Right lung (tissue), 10 donors: Measurements from ENCODE around the gene CRY2. TPM values are rescaled to one million over a fixed set of nuclear protein-coding genes. Genes with fewer than 3 reads are reported as not detected.
"Not testable (repeated sequence)": the region's sequence is repeated elsewhere in the genome, so short reads cannot be mapped to it uniquely, and the experiment has no call there.

Experiments
- DNase-seq, 2 donors: peaks; one replicate each; pipeline ENCODE4 v3.0.0-alpha.2; 2013
- long read RNA-seq, 8 donors: transcript quantifications; one replicate each; lab custom pipeline, GENCODE V29; 2026
- polyA plus RNA-seq, 5 donors: library from polyadenylated mRNA; unstranded; fragments of 120-200 nt; gene quantifications; one replicate each; pipeline versions ENCODE4 v1.2.1 to v1.2.3, GENCODE V29; 2013; ENCODE audit warnings: inconsistent platforms in 1 of 5, low replicate concordance in 1 of 5; ENCODE audit not compliant: insufficient read length in 5 of 5, insufficient read depth in 1 of 5

Gene CRY2
- 10 to 100 TPM; 25.5 to 35.4 (median 28.2) TPM for polyA plus RNA-seq
- long read RNA-seq, donor 1, full-length matches to known transcripts = 6 of 6 reads
- long read RNA-seq, donor 1, partial matches to known transcripts = 0 of 6 reads
- long read RNA-seq, donor 1, other reads (novel, unspliced or antisense) = 0 of 6 reads
- long read RNA-seq, donor 2, full-length matches to known transcripts = 3 of 3 reads
- long read RNA-seq, donor 2, partial matches to known transcripts = 0 of 3 reads
- long read RNA-seq, donor 2, other reads (novel, unspliced or antisense) = 0 of 3 reads
- long read RNA-seq, donor 3, full-length matches to known transcripts = 5 of 5 reads
- long read RNA-seq, donor 3, partial matches to known transcripts = 0 of 5 reads
- long read RNA-seq, donor 3, other reads (novel, unspliced or antisense) = 0 of 5 reads
- long read RNA-seq, donor 4, full-length matches to known transcripts = 2 of 2 reads
- long read RNA-seq, donor 4, partial matches to known transcripts = 0 of 2 reads
- long read RNA-seq, donor 4, other reads (novel, unspliced or antisense) = 0 of 2 reads
- long read RNA-seq, donor 5, full-length matches to known transcripts = 1 of 1 reads
- long read RNA-seq, donor 5, partial matches to known transcripts = 0 of 1 reads
- long read RNA-seq, donor 5, other reads (novel, unspliced or antisense) = 0 of 1 reads
- long read RNA-seq, donor 6, full-length matches to known transcripts = 5 of 5 reads
- long read RNA-seq, donor 6, partial matches to known transcripts = 0 of 5 reads
- long read RNA-seq, donor 6, other reads (novel, unspliced or antisense) = 0 of 5 reads
- long read RNA-seq, donor 7, full-length matches to known transcripts = 2 of 15 reads
- long read RNA-seq, donor 7, partial matches to known transcripts = 13 of 15 reads
- long read RNA-seq, donor 7, other reads (novel, unspliced or antisense) = 0 of 15 reads
- long read RNA-seq, donor 8, full-length matches to known transcripts = 1 of 1 reads
- long read RNA-seq, donor 8, partial matches to known transcripts = 0 of 1 reads
- long read RNA-seq, donor 8, other reads (novel, unspliced or antisense) = 0 of 1 reads

DNA sequence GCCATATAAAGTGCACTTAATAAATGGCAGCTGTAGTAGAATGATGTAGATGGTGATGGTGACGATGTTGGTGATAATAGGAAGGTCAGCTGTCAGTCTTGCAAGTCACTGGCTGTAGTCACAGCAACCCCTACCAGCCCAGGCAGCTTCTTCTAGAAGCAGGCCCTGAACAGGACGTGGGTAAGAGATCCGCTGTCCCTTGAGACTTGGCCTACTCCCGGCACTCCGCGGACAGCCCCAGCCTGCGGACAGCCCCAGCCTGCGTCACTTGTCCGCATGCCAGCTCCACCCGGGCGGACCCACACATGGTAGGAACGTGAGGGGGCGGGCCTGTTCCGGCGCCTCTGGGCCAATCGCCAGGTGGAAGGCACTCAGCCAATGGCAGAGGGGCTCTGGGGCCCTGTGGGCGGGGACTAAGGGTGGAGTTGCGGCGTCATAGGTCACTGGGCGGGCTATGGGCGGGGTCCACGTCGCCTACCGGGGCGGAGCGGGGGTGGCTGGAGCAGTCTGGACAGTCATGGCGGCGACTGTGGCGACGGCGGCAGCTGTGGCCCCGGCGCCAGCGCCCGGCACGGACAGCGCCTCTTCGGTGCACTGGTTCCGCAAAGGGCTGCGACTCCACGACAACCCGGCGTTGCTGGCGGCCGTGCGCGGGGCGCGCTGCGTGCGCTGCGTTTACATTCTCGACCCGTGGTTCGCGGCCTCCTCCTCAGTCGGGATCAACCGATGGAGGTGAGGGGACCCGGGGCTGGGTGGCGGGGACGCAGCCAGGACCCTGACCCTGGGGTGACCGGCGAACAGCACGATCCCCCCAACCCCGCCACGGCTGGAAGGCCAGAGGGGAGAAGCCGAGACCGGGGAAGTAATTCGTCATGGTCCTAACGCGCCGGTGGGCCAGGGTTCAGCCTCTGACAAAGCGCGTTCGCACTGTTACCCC, at the start of gene CRY2:
Gene CRY2, plus strand, starts transcription at position 502 of the 937 bp plus-strand sequence. Its CDS starts 16 bp downstream, at position 518.
- peak; percentile 100 for DNase-seq

DNA sequence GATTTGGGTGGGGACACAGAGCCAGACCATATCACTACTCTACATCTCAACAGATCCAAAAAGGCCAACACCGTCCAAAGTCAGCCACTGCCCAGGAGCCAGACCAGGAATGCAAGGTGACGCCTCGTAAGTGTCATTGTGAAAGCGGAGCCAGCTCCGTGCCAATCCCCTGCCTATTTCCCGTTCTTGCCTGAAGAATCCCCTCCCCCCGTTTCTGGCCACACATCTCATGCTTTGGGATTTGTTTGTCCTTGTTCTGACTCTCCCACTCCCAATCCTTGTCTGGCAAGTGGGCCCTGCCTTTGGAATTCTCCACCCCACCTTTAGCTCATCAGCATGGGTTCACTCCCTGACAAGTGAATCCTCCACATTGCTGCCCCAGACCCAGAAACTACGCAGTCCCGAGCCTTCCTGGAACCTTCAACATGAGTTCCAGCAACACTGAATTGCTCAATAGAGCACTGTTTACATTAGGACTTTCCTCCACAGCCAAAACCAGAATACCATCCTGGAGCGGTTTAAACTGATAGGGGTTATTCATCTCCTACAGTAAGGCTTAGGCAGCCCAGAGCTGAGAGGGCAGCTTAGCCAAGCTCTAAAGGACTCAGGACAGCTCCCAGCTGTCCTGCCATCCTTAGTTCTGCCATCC, 48.4 kb upstream of the CRY2 start:
- DNase-seq = no peak

DNA sequence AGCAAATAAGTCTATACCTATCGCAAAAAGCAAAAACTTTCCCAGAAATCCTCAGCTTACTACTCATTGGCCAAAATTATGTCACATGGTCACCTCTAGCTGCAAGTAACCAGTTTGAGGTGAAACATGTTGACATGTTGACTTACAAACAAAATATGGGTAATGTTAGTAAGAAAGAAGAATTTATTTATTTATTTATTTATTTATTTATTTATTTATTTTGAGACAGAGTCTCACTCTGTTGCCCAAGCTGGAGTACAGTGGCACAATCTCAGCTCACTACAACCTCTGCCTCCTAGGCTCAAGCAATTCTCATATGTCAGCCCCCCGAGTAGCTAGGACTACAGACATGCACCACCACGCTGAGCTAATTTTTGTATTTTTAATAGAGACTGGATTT, 47.7 kb upstream of the CRY2 start:
- DNase-seq = no peak

DNA sequence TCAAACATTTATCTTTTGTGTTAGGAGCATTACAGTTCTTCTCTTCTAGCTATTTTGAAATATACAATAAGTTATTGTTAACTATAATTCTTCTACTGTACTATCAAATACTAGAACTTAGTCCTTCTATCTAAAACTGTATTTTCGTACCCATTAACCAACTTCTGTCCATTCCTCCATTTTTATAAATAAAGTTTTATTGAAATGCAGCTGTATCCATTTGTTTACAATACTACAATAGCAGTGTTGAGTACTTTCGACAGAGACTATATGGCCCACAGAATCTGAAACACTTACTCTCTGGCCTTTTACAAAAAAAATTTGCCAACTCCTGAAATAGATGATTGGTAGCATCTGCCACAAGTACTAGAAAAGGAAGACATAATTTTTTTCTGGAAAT, 47.0 kb upstream of the CRY2 start:
- no peak for DNase-seq

DNA sequence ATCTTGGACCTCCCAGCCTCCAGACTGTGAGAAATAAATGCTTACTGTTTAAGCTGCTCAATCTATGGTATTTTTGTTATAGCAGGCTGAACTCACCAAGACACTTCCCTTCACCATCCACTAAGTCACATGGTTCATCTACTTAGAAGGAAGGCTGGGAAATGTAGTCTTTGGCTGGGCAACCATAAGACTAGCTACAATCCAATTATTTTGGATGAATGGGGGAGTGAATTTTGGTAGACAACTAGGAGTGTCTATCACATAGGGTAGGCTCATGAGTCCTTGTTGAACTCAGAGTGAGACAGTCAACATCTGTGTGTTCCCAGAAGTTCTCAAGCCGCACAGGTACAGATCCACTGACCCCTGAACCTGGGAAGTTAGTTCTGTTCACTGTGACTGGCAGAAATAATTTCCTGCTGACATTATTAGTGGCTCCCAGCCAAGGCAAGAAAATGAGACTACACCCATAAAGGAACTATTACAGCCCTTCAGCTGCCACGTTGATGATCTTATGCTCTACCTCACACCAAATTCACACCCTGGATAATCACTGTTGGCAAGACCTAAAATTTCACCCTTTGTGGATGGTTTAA, 45.5 kb upstream of the CRY2 start:
- DNase-seq = no peak

DNA sequence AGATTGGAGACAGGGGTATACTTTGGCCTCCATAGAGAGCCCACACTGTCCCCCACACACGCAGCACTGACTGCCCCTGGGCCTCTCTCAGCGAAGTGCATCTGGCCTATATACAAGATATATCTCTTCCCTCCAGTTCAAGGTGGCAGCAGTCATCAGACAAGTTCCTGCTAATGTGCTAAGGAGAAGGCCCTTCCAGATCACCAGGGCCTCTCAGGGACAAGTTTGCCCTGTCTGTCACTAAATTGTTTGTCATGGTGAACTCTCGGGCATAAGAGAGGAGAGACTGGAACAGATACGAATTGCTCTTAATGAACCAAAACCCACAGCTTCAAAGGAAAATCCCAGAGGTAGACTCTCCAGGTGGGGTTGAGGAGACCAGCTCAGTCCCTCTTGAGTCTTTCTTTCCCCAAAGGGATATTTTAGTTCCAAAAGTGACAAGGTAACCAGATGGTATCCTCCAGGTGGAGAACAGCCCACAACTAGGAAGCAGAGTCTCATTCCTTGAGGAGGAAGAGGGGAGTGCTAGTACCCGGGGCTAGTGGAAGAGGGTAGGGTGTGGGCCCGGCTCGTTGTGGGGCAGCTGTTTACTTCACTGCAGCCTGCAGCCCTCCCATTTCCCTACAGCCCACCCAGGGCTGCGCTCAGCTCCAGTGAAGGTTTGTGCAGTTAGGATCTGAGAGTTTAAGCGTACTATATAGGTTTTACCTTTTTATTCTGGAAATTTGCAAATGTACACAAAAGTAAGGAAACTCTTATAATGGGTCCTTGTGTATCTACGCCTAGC, 44.6 kb upstream of the CRY2 start:
- DNase-seq = no peak

DNA sequence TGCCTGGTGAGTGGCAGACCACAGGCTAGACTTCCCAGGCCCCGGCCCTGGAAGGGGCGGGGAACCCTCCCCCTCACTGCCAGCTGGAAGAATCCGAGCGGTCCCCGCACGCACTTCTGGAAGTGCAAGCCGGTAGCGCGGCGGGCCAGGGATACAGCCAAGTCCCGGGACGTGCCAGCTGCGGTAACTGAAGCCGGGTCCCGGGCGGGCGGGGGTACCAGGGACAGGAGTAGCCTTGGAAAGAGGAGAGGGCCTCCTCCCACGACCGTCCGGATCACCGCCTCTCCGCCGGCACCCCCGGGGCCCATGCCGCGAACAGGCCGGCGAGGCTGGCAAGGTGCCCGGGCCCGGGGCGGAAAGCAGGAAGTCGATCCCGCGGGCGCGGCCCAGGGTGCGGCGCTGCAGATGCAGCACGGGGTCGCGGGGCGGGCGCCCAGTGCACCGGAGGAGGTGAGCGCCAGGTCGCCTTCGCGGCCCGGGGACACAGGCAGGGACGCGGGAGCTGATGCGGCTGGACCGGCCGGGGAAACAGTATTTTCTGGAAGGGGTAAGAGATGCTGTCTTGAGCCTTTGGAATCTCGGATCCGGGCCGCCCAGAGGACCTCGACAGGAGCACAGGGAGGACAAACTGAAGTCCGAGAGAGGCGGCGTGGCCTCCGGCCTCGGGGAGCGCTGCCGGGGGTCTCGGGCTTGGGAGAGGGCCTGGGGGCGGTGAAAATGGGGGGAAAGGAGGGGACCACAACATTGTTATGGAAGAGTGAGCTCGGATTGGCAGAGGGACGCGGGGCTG, 43.1 kb upstream of the CRY2 start:
- peak; percentile 63 to 73 for DNase-seq

DNA sequence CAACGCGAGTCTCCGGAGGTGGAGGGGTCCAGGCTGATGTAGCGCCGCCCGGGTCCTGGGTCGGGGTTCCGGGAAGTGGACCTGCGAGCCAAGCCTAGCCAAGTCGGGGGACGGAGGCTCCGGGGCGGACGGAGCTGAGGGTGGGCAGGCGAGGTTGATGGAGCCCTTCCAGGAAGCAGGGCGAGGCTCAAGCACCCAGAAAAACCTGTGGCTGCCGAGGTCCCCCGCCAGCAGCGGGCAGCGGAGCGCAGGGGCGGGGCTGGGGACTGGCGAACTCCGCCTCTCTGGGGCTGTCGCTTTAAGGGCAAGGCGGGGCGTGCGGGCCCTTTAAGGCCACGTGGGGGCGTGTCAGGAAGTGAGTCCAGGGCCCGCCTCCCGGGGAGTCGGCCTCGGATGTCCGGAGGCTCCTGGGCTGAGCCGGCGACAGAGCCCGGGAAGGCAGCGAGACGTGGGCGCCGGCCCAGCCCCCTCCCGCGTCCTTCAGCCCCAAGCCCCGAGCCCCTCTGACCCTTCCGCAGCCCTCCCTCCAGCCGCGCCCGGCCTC, 42.4 kb upstream of the CRY2 start, which contains the start of gene SLC35C1:
Gene SLC35C1, plus strand, starts transcription at position 389 of the 544 bp plus-strand sequence. CDS start 653 bp downstream, outside the sequence.
- peak; percentile 92 for DNase-seq

DNA sequence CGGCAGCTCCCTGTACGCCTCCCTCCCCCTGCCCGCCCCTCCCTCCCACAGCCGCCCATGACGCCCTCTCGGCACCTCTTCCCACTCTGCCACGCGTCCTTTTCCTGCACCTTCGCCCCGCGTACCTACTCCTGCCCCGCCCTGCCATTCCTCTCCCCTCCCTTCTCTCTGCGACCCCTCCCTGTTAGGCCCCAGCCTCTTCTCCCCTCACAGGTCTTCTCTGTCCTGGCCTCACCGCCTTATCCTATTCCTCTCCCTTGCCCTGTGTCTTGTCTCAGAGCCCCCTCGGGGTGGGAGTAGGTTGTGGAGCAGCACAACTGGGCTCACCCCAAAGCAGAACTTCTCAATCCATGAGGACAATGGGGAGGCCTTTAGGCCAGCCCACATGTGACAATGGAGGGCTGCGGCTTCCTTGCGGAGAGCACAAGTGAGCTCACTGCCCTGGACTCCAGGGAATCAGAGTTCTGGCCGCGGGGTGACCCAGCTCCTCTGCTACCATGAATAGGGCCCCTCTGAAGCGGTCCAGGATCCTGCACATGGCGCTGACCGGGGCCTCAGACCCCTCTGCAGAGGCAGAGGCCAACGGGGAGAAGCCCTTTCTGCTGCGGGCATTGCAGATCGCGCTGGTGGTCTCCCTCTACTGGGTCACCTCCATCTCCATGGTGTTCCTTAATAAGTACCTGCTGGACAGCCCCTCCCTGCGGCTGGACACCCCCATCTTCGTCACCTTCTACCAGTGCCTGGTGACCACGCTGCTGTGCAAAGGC, 41.8 kb upstream of the CRY2 start:
- DNase-seq = peak; percentile 21 to 31

DNA sequence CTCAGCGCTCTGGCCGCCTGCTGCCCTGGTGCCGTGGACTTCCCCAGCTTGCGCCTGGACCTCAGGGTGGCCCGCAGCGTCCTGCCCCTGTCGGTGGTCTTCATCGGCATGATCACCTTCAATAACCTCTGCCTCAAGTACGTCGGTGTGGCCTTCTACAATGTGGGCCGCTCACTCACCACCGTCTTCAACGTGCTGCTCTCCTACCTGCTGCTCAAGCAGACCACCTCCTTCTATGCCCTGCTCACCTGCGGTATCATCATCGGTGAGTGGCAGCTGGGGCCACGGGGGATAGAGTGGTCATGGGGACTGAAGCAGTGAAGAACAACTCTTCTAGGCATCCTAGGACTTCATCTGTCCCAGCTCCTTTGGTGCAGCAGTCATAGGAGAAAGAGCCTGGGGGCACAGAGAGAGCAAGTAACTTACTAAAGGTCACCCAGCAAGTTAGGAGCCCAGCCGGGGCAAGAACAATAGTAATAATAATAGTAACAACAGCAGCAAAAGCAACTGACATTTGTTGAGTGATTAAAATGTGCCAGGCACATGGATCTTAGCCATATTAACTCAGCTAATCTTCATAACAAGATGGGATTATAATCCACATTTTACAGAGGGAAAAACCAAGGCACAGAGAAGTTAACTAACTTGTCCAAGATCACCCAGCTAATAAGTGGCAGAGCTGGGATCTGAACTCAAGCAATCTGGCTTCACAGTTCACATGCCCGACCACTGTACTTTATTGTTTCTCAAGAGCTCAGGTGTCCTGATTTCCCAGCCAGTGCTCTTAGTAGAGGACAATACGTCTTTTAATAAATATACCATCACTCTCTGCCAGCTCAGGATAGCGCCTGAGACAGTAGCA, 41.0 kb upstream of the CRY2 start:
- no peak for DNase-seq

DNA sequence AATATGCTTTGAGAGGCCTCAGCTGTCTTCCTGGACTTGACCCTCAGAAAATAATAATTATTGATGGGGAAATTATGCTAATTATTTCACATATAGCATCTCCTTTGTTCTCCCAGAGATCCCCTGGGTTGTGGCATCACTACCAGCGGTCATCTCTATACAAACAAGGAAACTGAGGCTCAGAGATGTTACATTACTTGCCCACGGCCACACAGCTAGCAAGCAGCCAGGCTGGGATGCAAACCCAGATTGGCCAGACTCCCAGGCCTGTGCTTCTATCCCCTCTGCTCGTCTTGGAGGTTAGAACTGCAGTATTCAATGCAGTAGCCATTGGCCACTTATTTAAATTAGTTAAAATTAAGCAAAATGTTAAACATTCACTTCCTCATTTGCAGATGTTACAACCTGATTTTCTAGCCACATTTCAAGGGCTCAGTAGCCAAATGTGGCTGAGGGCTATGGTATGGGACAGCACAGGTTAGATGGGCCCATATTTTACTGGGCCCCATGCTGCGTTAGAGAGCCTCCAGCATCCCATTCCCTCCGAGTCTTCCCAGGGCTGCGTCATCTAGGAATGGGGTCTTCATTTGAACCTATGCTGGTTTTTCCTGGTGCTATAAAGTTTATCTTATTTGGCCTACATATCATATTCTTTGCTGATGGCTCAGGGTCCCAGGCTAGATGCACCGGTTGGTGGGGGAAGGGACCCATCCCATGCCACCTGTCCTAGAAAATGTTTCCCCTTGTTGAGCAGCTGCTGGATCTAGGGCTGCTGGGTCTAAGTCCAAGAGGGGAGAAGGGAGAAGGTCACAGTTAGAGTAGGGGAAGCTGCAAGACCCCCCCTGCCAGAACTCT, 40.1 kb upstream of the CRY2 start:
- no peak for DNase-seq

DNA sequence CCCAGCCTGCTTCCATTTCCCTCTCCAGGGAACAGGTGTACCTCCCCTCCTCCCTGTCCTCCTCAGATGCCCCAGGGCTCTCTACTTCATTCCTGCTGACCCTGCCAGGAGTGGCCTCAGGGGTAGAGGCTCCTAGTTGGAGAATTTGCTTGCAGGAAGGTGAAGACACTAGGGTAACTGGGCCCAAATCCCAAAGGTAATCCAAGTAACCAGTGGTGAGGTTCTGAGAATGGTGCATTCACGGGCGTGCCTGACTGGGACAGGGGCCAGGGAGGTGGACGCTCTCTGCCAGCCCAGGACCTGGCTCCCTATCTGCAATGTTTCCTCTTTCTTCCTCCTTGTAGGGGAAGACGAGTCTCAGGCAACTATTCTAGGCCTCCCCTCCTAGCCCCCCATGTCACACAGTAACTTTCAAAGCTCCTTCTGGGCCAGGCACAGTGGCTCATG, 39.5 kb upstream of the CRY2 start:
- DNase-seq = no peak

DNA sequence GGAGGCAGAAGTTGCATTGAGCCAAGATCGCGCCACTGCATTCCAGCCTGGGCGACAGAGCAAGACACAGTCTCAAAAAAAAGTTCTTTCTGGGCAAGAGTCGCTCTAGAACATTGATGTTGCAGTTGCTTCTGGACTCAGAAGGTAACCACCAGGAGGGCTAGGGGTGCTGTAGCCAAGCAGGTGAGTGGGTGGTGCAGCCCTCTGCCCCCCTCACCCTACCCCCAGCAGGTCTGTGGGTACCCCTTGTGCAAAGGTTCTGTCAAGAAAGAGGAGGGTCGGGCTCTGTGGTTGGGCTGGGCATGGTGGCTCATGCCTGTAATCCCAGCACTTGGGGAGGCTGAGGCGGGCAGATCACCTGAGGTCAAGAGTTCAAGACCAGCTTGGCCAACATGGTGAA, 38.8 kb upstream of the CRY2 start:
- DNase-seq = not testable (repeated sequence)

DNA sequence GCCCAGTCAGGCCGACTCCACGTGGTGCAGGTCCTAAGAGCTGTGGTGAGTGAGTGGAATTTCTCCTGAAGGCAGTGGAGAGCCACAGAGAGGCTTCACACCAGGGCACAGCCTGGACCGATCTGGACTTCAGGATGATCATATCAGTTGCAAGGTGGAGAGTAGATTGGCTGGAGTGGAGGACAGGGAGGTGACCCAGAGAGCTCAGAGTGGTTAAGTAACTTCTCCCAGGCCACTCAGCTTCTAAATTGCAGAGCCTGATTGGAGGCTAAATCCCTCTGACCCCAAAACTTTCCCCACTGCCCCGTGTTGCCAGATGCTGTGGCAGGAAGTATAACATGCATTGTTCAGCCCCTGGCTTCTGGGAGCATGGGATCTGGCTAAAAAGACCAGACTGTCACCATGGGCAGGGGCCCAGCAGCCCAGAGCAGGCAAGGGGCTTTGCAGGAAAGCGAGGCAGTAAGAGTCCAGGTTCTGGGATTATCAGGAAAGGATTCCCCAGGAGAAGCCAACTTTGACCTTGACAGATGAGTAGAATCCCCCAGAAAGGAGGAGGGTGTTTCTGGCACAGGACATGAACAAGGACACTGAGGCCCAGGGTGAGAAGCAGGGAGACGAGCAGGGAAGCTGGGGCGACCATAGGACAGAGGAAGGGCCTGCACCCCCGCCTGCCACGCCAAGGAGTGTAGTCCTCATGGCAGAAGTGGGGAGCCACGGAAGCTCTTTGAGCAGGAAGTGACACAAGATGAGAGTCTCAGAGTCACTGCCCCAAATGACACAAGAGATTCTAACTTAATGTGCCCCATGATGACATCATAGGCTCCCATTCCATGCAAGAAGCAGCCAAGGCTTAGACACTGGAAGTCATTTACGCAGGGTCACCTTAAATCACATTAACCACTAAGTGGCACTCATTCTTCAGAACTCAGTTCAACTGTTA, 37.5 kb upstream of the CRY2 start:
- no peak for DNase-seq
